HG03460 (cell line): ENCODE results near the gene WASL.
"Not testable (repeated sequence)": the region's sequence is repeated elsewhere in the genome, so short reads cannot be mapped to it uniquely, and the experiment has no call there.

Experiments used
- ATAC-seq: cut with Tn5 transposase; IDR thresholded peaks from one replicate; pipeline ENCODE4 v1.9.1; 2021; ENCODE audit not compliant: unreplicated experiment

WASL gene

GRCh38 chr7:123635551-123636359, 113.0 kb downstream of the WASL start:
- ATAC-seq, result no peak

- ATAC-seq, result not testable (repeated sequence)
These were observed 114.7 kb downstream of the WASL start for GRCh38 chr7:123634011-123634573.

GRCh38 chr7:123633553-123633952, 115.2 kb downstream of the WASL start:
- ATAC-seq, result no peak

GRCh38 chr7:123632808-123633207, 116.0 kb downstream of the WASL start:
- ATAC-seq, result no peak
